OCI-LY7 (cell line): Measurements from ENCODE around the gene CFAP99.

ENCODE experiments used
- EZH2phosphoT487 ChIP-seq: fragments of 200-600 bp; sonication (generic); IDR thresholded peaks from 2 replicates; pipeline ENCODE4 v1.6.1; 2018; ENCODE audit warnings: low read depth, borderline replicate concordance, mild to moderate bottlenecking, mixed run types, antibody characterized with exemption, low read length, moderate library complexity, mixed read lengths
- TF ChIP-seq, protein P1 (sequence below): fragments of 200-600 bp; sonication (generic); conservative IDR thresholded peaks from 2 replicates; pipeline ENCODE4 v1.5.1; 2014; ENCODE audit warnings: mild to moderate bottlenecking, antibody characterized with exemption, low read length, moderate library complexity, mixed read lengths

DNA sequence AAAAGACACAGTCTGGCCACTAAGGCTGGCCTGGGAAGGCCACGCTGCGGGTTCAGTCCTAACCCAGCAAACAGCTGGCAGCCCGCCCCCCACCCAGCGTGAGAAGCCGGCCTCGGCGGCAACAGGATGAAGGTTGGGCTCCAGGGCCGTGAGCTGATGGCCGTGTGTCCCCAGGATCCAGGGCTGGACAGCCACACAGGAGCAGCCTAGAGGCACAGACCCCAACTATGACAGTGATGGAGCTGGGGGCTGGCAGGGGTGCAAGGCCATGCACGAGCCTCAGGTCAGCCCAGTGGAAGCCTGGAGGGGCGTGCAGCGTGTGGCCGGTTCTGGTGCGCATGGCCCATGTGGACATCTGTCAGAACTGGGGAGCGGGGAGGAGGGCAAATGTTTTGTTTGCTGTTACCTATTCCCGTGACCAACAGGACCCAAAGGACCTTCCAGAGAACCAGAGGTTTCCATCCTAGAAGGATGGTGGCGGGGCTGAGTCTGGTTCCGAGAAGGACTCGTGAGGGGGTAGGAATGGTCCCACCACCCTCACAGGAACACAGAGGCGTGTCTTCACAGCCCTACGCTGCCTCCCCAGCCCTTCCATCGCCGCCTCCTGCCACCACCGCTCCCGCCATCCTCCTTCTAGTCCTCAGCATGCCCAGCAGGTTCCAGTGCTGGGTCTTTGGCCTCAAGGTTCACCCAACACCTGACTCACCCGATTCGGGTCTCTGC, 46.8 kb upstream of the CFAP99 start:
- TF ChIP-seq, protein P1, sequence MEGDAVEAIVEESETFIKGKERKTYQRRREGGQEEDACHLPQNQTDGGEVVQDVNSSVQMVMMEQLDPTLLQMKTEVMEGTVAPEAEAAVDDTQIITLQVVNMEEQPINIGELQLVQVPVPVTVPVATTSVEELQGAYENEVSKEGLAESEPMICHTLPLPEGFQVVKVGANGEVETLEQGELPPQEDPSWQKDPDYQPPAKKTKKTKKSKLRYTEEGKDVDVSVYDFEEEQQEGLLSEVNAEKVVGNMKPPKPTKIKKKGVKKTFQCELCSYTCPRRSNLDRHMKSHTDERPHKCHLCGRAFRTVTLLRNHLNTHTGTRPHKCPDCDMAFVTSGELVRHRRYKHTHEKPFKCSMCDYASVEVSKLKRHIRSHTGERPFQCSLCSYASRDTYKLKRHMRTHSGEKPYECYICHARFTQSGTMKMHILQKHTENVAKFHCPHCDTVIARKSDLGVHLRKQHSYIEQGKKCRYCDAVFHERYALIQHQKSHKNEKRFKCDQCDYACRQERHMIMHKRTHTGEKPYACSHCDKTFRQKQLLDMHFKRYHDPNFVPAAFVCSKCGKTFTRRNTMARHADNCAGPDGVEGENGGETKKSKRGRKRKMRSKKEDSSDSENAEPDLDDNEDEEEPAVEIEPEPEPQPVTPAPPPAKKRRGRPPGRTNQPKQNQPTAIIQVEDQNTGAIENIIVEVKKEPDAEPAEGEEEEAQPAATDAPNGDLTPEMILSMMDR = no peak
- TF ChIP-seq EZH2phosphoT487 = no peak
